ENCODE data around the gene HOXD12.

DNA sequence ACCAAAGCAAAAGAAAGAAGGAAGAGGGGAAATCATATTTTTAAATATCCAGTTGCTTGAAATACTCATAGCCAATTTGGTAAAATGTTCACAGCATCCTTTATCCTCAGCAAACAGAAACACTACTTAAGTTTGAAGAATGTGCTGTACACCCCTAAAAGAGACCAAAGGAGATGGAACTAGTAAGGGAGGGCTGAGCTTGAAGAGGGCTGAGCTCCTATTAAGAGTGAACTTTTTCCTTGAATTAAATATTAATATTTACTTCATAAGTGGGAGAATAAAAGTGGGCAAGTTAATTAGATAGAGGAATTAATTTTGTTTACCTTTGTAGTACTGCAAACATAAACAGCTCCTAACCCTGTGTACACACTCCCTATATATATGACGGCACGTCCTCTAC, 22.8 kb upstream of the HOXD12 start:
- TF ChIP-seq YY1 (IDR thresholded peaks at IDR 0.05; ENCODE audit: insufficient read depth, insufficient read length) (no peak), SUZ12 (IDR thresholded peaks at IDR 0.05; ENCODE audit: extremely low read depth, insufficient read depth, insufficient read length) (no peak)

Data from NT2/D1 (cell line).